Measurements from ENCODE around the gene CAPN13.

CAPN13 gene

GRCh38 chr2:30684516-30684915 is 122.7 kb downstream of the CAPN13 start:
- DNase-seq (ENCODE audit: low read depth, low spot score) = no peak

GRCh38 chr2:30684026-30684425 is 123.2 kb downstream of the CAPN13 start:
- no peak for DNase-seq (ENCODE audit: low read depth, low spot score)

GRCh38 chr2:30683236-30683956 is 123.8 kb downstream of the CAPN13 start:
- no peak for DNase-seq (ENCODE audit: low read depth, low spot score)

GRCh38 chr2:30681022-30681421 is 126.2 kb downstream of the CAPN13 start:
- DNase-seq (ENCODE audit: low read depth, low spot score) = no peak

- DNase-seq (ENCODE audit: low read depth, low spot score) = no peak
These were observed 127.1 kb downstream of the CAPN13 start for GRCh38 chr2:30680121-30680520.

GRCh38 chr2:30679426-30680088 is 127.7 kb downstream of the CAPN13 start:
- DNase-seq (ENCODE audit: low read depth, low spot score) = no peak

GRCh38 chr2:30678410-30679137 is 128.7 kb downstream of the CAPN13 start:
- DNase-seq (ENCODE audit: low read depth, low spot score) = no peak

- no peak for DNase-seq (ENCODE audit: low read depth, low spot score)
These were observed 129.3 kb downstream of the CAPN13 start for GRCh38 chr2:30677861-30678385.

- DNase-seq (ENCODE audit: low read depth, low spot score) = no peak
These were observed 130.0 kb downstream of the CAPN13 start for GRCh38 chr2:30677231-30677630.

- DNase-seq (ENCODE audit: low read depth, low spot score) = no peak
These were observed 131.5 kb downstream of the CAPN13 start for GRCh38 chr2:30675758-30676157.

GRCh38 chr2:30673127-30673526 is 134.1 kb downstream of the CAPN13 start:
- no peak for DNase-seq (ENCODE audit: low read depth, low spot score)

Data from activated naive CD8-positive, alpha-beta T cell treated with anti-CD3 and anti-CD28 coated beads, Interleukin-2, amount 50 U/mL, for 16 hours (primary cell).